ENCODE measurements around the gene SMIM35.

DNA sequence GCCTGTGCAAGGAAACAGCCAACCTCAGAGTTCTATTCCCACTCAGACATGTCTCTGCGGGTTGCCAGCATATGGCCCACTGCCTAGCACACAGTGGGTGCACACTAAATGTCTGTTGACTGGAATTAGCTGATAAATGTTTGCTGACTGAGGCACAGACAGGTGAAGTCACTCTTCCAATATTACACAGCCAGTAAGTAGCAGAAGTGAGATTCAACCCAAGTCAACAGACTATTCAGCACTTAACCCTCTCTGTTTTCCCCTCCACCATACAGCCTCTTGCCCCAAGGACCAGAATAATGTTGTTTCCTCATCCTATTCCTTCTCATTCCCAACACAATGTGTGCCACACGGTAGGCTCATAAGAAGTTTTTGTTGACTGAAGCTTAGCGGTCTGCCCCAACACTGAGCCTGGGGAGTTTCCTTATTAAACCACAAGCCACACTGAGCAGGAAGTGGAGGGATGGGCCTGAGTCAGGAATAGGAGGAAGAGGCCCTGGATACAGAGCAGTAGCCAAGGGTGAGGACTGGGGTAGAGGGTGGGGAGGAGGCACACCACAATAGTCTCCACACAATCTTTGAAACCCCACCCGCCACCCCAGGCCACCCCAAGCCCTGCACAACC is 116.3 kb downstream of the SMIM35 start:
- no peak for TF ChIP-seq EZH2phosphoT487 (conservative IDR thresholded peaks at IDR 0.05; ENCODE audit: low read length)
- TF ChIP-seq, protein P1, sequence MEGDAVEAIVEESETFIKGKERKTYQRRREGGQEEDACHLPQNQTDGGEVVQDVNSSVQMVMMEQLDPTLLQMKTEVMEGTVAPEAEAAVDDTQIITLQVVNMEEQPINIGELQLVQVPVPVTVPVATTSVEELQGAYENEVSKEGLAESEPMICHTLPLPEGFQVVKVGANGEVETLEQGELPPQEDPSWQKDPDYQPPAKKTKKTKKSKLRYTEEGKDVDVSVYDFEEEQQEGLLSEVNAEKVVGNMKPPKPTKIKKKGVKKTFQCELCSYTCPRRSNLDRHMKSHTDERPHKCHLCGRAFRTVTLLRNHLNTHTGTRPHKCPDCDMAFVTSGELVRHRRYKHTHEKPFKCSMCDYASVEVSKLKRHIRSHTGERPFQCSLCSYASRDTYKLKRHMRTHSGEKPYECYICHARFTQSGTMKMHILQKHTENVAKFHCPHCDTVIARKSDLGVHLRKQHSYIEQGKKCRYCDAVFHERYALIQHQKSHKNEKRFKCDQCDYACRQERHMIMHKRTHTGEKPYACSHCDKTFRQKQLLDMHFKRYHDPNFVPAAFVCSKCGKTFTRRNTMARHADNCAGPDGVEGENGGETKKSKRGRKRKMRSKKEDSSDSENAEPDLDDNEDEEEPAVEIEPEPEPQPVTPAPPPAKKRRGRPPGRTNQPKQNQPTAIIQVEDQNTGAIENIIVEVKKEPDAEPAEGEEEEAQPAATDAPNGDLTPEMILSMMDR (IDR thresholded peaks at IDR 0.05; ENCODE audit: insufficient read depth, low read length, poor library complexity, severe bottlenecking), result no peak

Measured in SU-DHL-6 (cell line).